DND-41 (cell line): ENCODE results near the gene WLS.

Experiments used
- EZH2 ChIP-seq: IDR thresholded peaks from 3 replicates; pipeline ENCODE4 v1.6.1; 2012; ENCODE audit warnings: borderline replicate concordance, low read depth, mild to moderate bottlenecking, moderate library complexity, low read length, inconsistent platforms; ENCODE audit not compliant: severe bottlenecking
- TF ChIP-seq, protein P1 (sequence below): IDR thresholded peaks from 2 replicates; pipeline ENCODE4 v1.5.1; 2012; ENCODE audit warnings: borderline replicate concordance, low read length, moderate library complexity, mild to moderate bottlenecking; ENCODE audit not compliant: poor library complexity, severe bottlenecking; ENCODE audit errors: extremely low read depth

DNA sequence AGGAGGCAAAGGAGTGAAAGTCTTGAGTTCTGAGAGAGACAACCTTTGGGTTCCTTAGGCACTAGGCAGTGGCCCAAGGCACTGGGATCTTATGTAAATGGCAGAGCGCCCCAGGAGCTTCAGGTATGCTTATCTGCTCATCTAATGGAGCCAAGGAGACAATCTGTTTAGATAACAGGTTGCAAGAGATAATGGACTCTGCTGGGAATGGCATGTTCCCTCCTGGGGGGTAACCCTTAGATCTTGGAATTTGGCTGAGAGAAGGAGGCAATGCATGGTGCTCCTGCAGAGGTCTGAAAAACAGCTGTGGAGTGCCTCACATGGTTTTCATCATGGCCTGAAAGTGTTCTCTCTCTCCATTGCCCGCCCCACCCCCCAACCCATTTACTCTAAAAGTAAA, 44.1 kb upstream of the WLS start:
- no peak for TF ChIP-seq EZH2
- TF ChIP-seq, protein P1, sequence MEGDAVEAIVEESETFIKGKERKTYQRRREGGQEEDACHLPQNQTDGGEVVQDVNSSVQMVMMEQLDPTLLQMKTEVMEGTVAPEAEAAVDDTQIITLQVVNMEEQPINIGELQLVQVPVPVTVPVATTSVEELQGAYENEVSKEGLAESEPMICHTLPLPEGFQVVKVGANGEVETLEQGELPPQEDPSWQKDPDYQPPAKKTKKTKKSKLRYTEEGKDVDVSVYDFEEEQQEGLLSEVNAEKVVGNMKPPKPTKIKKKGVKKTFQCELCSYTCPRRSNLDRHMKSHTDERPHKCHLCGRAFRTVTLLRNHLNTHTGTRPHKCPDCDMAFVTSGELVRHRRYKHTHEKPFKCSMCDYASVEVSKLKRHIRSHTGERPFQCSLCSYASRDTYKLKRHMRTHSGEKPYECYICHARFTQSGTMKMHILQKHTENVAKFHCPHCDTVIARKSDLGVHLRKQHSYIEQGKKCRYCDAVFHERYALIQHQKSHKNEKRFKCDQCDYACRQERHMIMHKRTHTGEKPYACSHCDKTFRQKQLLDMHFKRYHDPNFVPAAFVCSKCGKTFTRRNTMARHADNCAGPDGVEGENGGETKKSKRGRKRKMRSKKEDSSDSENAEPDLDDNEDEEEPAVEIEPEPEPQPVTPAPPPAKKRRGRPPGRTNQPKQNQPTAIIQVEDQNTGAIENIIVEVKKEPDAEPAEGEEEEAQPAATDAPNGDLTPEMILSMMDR = no peak
